Ishikawa (cell line): ENCODE results near the gene KIF5C.

ENCODE experiments used
- CEBPB ChIP-seq: IDR thresholded peaks from 2 replicates; pipeline ENCODE4 v1.6.1; 2012
- EP300 ChIP-seq: IDR thresholded peaks from 2 replicates; pipeline ENCODE4 v1.6.1; 2012; ENCODE audit warnings: borderline replicate concordance
- FOXM1 ChIP-seq: IDR thresholded peaks from 2 replicates; pipeline ENCODE4 v1.6.1; 2012; ENCODE audit warnings: low read depth, borderline replicate concordance
- RAD21 ChIP-seq: IDR thresholded peaks from 2 replicates; pipeline ENCODE4 v1.6.1; 2012; ENCODE audit warnings: low read depth
- TAF1 ChIP-seq: IDR thresholded peaks from 2 replicates; pipeline ENCODE4 v1.6.1; 2012; ENCODE audit warnings: low read depth, mild to moderate bottlenecking
- TEAD4 ChIP-seq: IDR thresholded peaks from 2 replicates; pipeline ENCODE4 v1.6.1; 2012
- YY1 ChIP-seq: IDR thresholded peaks from 2 replicates; pipeline ENCODE4 v1.6.1; 2012; ENCODE audit warnings: low read depth
- ZBTB7A ChIP-seq: IDR thresholded peaks from 2 replicates; pipeline ENCODE4 v1.6.1; 2012; ENCODE audit warnings: low read depth
- TF ChIP-seq, protein P1 (sequence below): IDR thresholded peaks from 2 replicates; pipeline ENCODE4 v1.6.1; 2012; ENCODE audit warnings: low read depth, mild to moderate bottlenecking
- TF ChIP-seq, protein P2 (sequence below): IDR thresholded peaks from 2 replicates; pipeline ENCODE4 v1.6.1; 2012
- TF ChIP-seq, protein P3 (sequence below): IDR thresholded peaks from 2 replicates; pipeline ENCODE4 v1.6.1; 2012

DNA sequence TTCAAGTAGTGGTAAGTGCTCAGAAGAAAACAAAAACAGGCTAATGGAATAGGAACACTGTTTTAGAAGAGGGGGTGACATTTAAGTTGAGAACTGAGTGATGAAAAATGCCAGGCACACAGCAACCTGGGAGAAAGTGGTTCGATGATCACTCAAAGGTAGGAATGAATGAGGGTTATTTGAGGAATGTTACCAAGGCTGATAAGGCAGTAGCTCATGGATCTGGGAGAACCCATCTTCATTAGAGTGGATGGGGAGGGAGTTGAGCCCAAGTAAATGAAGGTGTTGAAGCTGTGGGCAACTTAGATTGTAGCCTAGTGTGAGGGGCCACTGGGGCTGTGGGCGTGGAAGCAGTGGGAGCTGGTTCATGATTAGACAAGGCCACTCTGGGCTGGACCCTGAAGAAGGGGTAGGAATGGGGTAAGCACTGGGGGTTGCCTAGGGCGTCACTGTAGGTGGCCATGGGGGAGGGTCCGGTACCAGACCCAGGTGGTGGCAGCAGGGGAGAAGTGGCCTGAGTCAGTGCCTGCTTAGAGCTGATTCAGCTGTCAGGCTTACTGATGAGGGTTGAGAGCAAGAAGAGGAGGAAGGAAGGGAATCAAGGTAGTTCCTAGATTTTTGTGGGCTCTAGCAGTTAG, 141.0 kb downstream of the KIF5C start:
- TF ChIP-seq, protein P1, sequence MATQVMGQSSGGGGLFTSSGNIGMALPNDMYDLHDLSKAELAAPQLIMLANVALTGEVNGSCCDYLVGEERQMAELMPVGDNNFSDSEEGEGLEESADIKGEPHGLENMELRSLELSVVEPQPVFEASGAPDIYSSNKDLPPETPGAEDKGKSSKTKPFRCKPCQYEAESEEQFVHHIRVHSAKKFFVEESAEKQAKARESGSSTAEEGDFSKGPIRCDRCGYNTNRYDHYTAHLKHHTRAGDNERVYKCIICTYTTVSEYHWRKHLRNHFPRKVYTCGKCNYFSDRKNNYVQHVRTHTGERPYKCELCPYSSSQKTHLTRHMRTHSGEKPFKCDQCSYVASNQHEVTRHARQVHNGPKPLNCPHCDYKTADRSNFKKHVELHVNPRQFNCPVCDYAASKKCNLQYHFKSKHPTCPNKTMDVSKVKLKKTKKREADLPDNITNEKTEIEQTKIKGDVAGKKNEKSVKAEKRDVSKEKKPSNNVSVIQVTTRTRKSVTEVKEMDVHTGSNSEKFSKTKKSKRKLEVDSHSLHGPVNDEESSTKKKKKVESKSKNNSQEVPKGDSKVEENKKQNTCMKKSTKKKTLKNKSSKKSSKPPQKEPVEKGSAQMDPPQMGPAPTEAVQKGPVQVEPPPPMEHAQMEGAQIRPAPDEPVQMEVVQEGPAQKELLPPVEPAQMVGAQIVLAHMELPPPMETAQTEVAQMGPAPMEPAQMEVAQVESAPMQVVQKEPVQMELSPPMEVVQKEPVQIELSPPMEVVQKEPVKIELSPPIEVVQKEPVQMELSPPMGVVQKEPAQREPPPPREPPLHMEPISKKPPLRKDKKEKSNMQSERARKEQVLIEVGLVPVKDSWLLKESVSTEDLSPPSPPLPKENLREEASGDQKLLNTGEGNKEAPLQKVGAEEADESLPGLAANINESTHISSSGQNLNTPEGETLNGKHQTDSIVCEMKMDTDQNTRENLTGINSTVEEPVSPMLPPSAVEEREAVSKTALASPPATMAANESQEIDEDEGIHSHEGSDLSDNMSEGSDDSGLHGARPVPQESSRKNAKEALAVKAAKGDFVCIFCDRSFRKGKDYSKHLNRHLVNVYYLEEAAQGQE: no peak
- TF ChIP-seq, protein P2, sequence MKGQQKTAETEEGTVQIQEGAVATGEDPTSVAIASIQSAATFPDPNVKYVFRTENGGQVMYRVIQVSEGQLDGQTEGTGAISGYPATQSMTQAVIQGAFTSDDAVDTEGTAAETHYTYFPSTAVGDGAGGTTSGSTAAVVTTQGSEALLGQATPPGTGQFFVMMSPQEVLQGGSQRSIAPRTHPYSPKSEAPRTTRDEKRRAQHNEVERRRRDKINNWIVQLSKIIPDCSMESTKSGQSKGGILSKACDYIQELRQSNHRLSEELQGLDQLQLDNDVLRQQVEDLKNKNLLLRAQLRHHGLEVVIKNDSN: no peak
- TF ChIP-seq RAD21 (no peak), TAF1 (no peak), EP300 (no peak), YY1 (no peak), FOXM1 (no peak), ZBTB7A (no peak), TEAD4 (no peak), CEBPB (no peak)
- TF ChIP-seq, protein P3, sequence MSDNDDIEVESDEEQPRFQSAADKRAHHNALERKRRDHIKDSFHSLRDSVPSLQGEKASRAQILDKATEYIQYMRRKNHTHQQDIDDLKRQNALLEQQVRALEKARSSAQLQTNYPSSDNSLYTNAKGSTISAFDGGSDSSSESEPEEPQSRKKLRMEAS: no peak
